Panc1 (cell line): ENCODE measurements around the gene MAB21L3. TPM values are rescaled to one million over a fixed set of nuclear protein-coding genes. Genes with fewer than 3 reads are reported as not detected.

ENCODE experiments used
- ATAC-seq: fragments of 200-7000 bp; cut with Tn5 transposase; 2 replicates; pipeline ENCODE4 v1.9.1; 2020; ENCODE audit warnings: mild to moderate bottlenecking, moderate library complexity
- BruUV-seq: library from RNA; stranded (reverse); fragments of 400-500 nt; replicated peaks from 2 replicates; lab custom pipeline; 2021; lab: Mats Ljungman, UMichigan
- CTCF ChIA-PET: fragments of 300-600 bp; sonication (Branson Sonifier 250); formaldehyde crosslinking; loops from one replicate; lab custom pipeline; 2022; ENCODE audit warnings: antibody characterized with exemption; lab: Charles Lee
- POLR2A ChIA-PET: fragments of 300-600 bp; sonication (Branson Sonifier 250); formaldehyde crosslinking; loops from one replicate; lab custom pipeline; 2022; ENCODE audit warnings: antibody characterized with exemption; lab: Charles Lee
- DNase-seq: peaks from one replicate; pipeline ENCODE4 v3.0.0-alpha.2; 2010; ENCODE audit warnings: low read depth, low spot score
- H3K27ac ChIP-seq: 2 replicates; pipeline ENCODE4 v1.5.1; 2011; ENCODE audit warnings: mild to moderate bottlenecking, low read length, inconsistent platforms
- H3K27me3 ChIP-seq: fragments of 200-500 bp; sonication (Bioruptor generic); 2 replicates; pipeline ENCODE4 v1.6.0; 2014; ENCODE audit warnings: low read length, inconsistent platforms; ENCODE audit not compliant: control insufficient read depth, insufficient read depth
- H3K36me3 ChIP-seq: fragments of 200-500 bp; sonication (Bioruptor generic); 2 replicates; pipeline ENCODE4 v1.5.1; 2014; ENCODE audit warnings: inconsistent platforms, mild to moderate bottlenecking, low read length, moderate library complexity; ENCODE audit not compliant: control insufficient read depth, insufficient read depth
- H3K4me1 ChIP-seq: 2 replicates; pipeline ENCODE4 v1.5.1; 2011; ENCODE audit warnings: inconsistent platforms, mild to moderate bottlenecking, low read length, moderate library complexity; ENCODE audit not compliant: control insufficient read depth, insufficient read depth
- H3K4me3 ChIP-seq, 2 experiments: 2 replicates each; pipeline ENCODE4 v1.5.1; 2011 to 2012; ENCODE audit warnings: low read depth in 2 of 2, low read length in 2 of 2, mild to moderate bottlenecking in 2 of 2, inconsistent platforms in 1 of 2, moderate library complexity in 1 of 2
- H3K9me3 ChIP-seq: fragments of 200-500 bp; sonication (Bioruptor generic); 2 replicates; pipeline ENCODE4 v1.5.1; 2014; ENCODE audit warnings: low read depth, mild to moderate bottlenecking, inconsistent platforms, low read length, moderate library complexity; ENCODE audit not compliant: control insufficient read depth, insufficient read depth
- POLR2AphosphoS5 ChIP-seq: IDR thresholded peaks from 2 replicates; pipeline ENCODE4 v1.6.1; 2012; ENCODE audit warnings: mild to moderate bottlenecking, low read depth, low read length, moderate library complexity
- SIN3A ChIP-seq: IDR thresholded peaks from 2 replicates; pipeline ENCODE4 v1.6.1; 2012; ENCODE audit warnings: low read depth, mild to moderate bottlenecking, low read length, moderate library complexity, borderline replicate concordance; ENCODE audit not compliant: insufficient read depth
- TCF7L2 ChIP-seq: IDR thresholded peaks from 2 replicates; pipeline ENCODE4 v1.6.1; 2011; ENCODE audit warnings: mild to moderate bottlenecking, low read depth, low read length, inconsistent platforms
- in situ Hi-C: cut with HindIII; loops from 2 replicates; pipeline ENCODE4 v1.10.0; 2016; ENCODE audit warnings: low sequenced_read_pairs, low pct_unique_long_range_greater_than_20kb
- intact Hi-C: fragments of 100-400 bp; cut with micrococcal nuclease; formaldehyde crosslinking; loops from one replicate; pipeline ENCODE4 v1.10.0; 2022; ENCODE audit not compliant: unreplicated experiment
- total RNA-seq: library from RNA; stranded (reverse); gene quantifications from one replicate; pipeline ENCODE4 v1.2.1, GENCODE V29; 2021; ENCODE audit not compliant: unreplicated experiment
- TF ChIP-seq, protein P1 (sequence below): fragments of 450-650 bp; IDR thresholded peaks from 2 replicates; pipeline ENCODE4 v1.5.1; 2017; ENCODE audit warnings: mild to moderate bottlenecking
- TF ChIP-seq, protein P2 (sequence below), 2 experiments: IDR thresholded peaks; 2 replicates each; pipeline ENCODE4 v1.6.1; 2011 to 2012; ENCODE audit warnings: low read depth in 2 of 2, control low read depth in 1 of 2, low read length in 1 of 2, mild to moderate bottlenecking in 1 of 2, moderate library complexity in 1 of 2; ENCODE audit not compliant: insufficient read depth in 1 of 2

The MAB21L3 gene
- total RNA-seq, 1 experiment from 2014 or later = not detected

DNA sequence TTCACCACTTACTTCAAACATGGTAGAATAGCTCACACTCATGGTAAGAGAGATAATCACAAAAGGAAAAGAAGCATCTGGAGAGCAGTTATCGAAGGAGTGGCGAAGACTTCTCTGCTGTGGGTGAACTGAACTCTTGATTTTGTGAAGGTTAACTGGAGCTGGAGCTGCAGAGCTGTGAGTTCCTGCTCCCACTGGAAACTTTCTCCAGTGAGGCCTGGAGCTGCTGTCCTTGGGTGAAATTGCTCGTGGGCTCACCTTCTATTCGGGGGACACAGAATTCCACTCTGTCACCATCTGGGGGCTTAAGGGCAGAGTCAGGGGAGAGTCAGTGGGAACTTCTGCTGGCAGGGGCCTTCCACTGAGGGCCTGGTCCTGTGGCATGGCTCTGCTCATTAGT lies 45.9 kb downstream of the MAB21L3 start:
- ChIA-PET POLR2A (no interaction called here), CTCF (no interaction called here)
- Histone ChIP-seq H3K4me1 (no peaks in the 10 kb centered on the region), H3K27me3 (no peaks in the 10 kb centered on the region), H3K4me3 (no peak overlapping the region), H3K36me3 (no peaks in the 10 kb centered on the region), H3K27ac (no peak overlapping the region), H3K9me3 (no peaks in the 10 kb centered on the region)
- DNase-seq (no peak), ATAC-seq (no peak)
- no TSS peak for BruUV-seq
- in situ Hi-C loops (no loop called here), intact Hi-C loops (no loop called here)
- TF ChIP-seq, protein P1, sequence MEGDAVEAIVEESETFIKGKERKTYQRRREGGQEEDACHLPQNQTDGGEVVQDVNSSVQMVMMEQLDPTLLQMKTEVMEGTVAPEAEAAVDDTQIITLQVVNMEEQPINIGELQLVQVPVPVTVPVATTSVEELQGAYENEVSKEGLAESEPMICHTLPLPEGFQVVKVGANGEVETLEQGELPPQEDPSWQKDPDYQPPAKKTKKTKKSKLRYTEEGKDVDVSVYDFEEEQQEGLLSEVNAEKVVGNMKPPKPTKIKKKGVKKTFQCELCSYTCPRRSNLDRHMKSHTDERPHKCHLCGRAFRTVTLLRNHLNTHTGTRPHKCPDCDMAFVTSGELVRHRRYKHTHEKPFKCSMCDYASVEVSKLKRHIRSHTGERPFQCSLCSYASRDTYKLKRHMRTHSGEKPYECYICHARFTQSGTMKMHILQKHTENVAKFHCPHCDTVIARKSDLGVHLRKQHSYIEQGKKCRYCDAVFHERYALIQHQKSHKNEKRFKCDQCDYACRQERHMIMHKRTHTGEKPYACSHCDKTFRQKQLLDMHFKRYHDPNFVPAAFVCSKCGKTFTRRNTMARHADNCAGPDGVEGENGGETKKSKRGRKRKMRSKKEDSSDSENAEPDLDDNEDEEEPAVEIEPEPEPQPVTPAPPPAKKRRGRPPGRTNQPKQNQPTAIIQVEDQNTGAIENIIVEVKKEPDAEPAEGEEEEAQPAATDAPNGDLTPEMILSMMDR = no peak
- TF ChIP-seq SIN3A (no peak), POLR2AphosphoS5 (no peak), TCF7L2 (no peak)
- TF ChIP-seq, protein P2, sequence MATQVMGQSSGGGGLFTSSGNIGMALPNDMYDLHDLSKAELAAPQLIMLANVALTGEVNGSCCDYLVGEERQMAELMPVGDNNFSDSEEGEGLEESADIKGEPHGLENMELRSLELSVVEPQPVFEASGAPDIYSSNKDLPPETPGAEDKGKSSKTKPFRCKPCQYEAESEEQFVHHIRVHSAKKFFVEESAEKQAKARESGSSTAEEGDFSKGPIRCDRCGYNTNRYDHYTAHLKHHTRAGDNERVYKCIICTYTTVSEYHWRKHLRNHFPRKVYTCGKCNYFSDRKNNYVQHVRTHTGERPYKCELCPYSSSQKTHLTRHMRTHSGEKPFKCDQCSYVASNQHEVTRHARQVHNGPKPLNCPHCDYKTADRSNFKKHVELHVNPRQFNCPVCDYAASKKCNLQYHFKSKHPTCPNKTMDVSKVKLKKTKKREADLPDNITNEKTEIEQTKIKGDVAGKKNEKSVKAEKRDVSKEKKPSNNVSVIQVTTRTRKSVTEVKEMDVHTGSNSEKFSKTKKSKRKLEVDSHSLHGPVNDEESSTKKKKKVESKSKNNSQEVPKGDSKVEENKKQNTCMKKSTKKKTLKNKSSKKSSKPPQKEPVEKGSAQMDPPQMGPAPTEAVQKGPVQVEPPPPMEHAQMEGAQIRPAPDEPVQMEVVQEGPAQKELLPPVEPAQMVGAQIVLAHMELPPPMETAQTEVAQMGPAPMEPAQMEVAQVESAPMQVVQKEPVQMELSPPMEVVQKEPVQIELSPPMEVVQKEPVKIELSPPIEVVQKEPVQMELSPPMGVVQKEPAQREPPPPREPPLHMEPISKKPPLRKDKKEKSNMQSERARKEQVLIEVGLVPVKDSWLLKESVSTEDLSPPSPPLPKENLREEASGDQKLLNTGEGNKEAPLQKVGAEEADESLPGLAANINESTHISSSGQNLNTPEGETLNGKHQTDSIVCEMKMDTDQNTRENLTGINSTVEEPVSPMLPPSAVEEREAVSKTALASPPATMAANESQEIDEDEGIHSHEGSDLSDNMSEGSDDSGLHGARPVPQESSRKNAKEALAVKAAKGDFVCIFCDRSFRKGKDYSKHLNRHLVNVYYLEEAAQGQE (IDR thresholded peaks at IDR 0.05; ENCODE audit: insufficient read depth in 1 of 2, low read depth in 2 of 2, low read length in 1 of 2) = no peak

DNA sequence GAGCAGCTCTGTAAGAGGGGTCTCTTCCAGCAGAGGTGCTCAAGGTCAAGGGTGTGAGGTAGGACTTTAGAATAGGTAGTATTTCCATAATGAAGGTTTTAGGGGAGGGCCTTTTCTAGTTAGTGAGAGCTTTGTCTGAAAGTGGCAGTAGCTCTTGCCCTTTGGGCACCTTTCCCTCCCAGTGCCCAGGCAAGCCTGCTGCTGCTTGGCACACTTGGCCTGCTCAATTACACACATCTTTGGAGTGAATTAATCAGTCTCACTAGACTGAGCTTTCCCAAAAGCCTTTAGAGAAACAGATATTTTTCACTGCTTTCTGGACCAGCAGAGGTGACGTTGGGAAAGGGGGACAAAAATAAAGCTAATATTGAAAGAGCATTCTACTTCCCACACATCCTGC lies 48.0 kb downstream of the MAB21L3 start:
- ATAC-seq = no peak
- H3K36me3 ChIP-seq = no peaks in the 10 kb centered on the region
- POLR2A ChIA-PET = no interaction called here
- H3K4me1 ChIP-seq = no peaks in the 10 kb centered on the region
- CTCF ChIA-PET = no interaction called here
- TF ChIP-seq POLR2AphosphoS5 (no peak), SIN3A (no peak), TCF7L2 (no peak)
- TF ChIP-seq, protein P1 = no peak
- TF ChIP-seq, protein P2 (IDR thresholded peaks at IDR 0.05; ENCODE audit: insufficient read depth in 1 of 2, low read depth in 2 of 2, low read length in 1 of 2) = no peak
- BruUV-seq = no TSS peak
- intact Hi-C loops (no loop called here), in situ Hi-C loops (no loop called here)
- H3K27ac ChIP-seq = no peak overlapping the region
- DNase-seq = no peak
- H3K27me3 ChIP-seq = no peaks in the 10 kb centered on the region
- H3K4me3 ChIP-seq = no peak overlapping the region
- H3K9me3 ChIP-seq = no peaks in the 10 kb centered on the region
